Neural cell (in vitro differentiated cells): Measurements from ENCODE around the gene TRAM2. TPM values are rescaled to one million over a fixed set of nuclear protein-coding genes. Genes with fewer than 3 reads are reported as not detected.

Experiments used
- H2AFZ ChIP-seq: fragments of 200-600, 300-800 bp; sonication (generic), shearing (Covaris generic); 2 replicates; pipeline ENCODE4 v1.6.0; 2014; ENCODE audit warnings: low read depth, mild to moderate bottlenecking, antibody characterized with exemption, low read length, moderate library complexity
- H3F3A ChIP-seq: fragments of 200-600 bp; shearing (Covaris generic); 2 replicates; pipeline ENCODE4 v1.6.1; 2016; ENCODE audit warnings: mild to moderate bottlenecking, moderate library complexity, mixed read lengths, antibody characterized with exemption, low read length; ENCODE audit not compliant: insufficient read depth, poor library complexity, severe bottlenecking
- H3K27ac ChIP-seq: fragments of 200-600, 300-800 bp; sonication (generic), shearing (Covaris generic); 2 replicates; pipeline ENCODE4 v1.5.1; 2014; ENCODE audit warnings: mild to moderate bottlenecking, low read length, moderate library complexity
- H3K27me3 ChIP-seq: fragments of 300-800, 200-600 bp; sonication (generic), shearing (Covaris generic); 2 replicates; pipeline ENCODE4 v1.6.0; 2014; ENCODE audit warnings: mild to moderate bottlenecking, low read depth, low read length, moderate library complexity; ENCODE audit not compliant: insufficient read depth
- H3K36me3 ChIP-seq: fragments of 300-800, 200-600 bp; sonication (generic), shearing (Covaris generic); 2 replicates; pipeline ENCODE4 v1.5.1; 2014; ENCODE audit warnings: mild to moderate bottlenecking, antibody characterized with exemption, low read length, moderate library complexity; ENCODE audit not compliant: insufficient read depth
- H3K4me2 ChIP-seq: fragments of 300-800, 200-600 bp; sonication (generic), shearing (Covaris generic); 2 replicates; pipeline ENCODE4 v1.6.0; 2014; ENCODE audit warnings: mild to moderate bottlenecking, low read length
- H3K4me3 ChIP-seq: fragments of 300-800, 200-600 bp; sonication (generic), shearing (Covaris generic); 2 replicates; pipeline ENCODE4 v1.5.1; 2014; ENCODE audit warnings: mild to moderate bottlenecking, low read length, moderate library complexity
- H3K79me2 ChIP-seq: fragments of 200-600 bp; shearing (Covaris generic); replicated peaks from 2 replicates; pipeline ENCODE4 v1.6.0; 2014; ENCODE audit warnings: mild to moderate bottlenecking, low read length, moderate library complexity; ENCODE audit not compliant: insufficient read depth
- H3K9ac ChIP-seq: fragments of 300-800, 200-600 bp; sonication (generic), shearing (Covaris generic); 2 replicates; pipeline ENCODE4 v1.6.1; 2016; ENCODE audit warnings: mild to moderate bottlenecking, low read length, mixed read lengths
- H3K9me2 ChIP-seq: fragments of 200-600 bp; shearing (Covaris generic); 2 replicates; pipeline ENCODE4 v1.6.1; 2016; ENCODE audit warnings: mild to moderate bottlenecking, low read length, mixed read lengths; ENCODE audit not compliant: insufficient read depth
- H3K9me3 ChIP-seq: fragments of 200-600, 300-800 bp; sonication (generic), shearing (Covaris generic); 2 replicates; pipeline ENCODE4 v1.6.1; 2016; ENCODE audit warnings: mild to moderate bottlenecking, mixed run types, low read length, moderate library complexity, mixed read lengths
- H4K20me1 ChIP-seq: fragments of 200-600 bp; shearing (Covaris generic); 2 replicates; pipeline ENCODE4 v1.6.1; 2016; ENCODE audit warnings: mild to moderate bottlenecking, mixed run types; ENCODE audit not compliant: insufficient read depth
- EP300 ChIP-seq: fragments of 450-650 bp; conservative IDR thresholded peaks from 2 replicates; pipeline ENCODE4 v1.6.1; 2014; ENCODE audit warnings: antibody characterized with exemption, mild to moderate bottlenecking, moderate library complexity; ENCODE audit not compliant: poor library complexity, severe bottlenecking
- EZH2 ChIP-seq: fragments of 200-600, 300-800 bp; shearing (Covaris generic), sonication (generic); IDR thresholded peaks from 2 replicates; pipeline ENCODE4 v1.6.1; 2014; ENCODE audit warnings: antibody characterized with exemption, low read length, borderline replicate concordance, mild to moderate bottlenecking; ENCODE audit not compliant: insufficient read depth, poor library complexity, severe bottlenecking
- MXI1 ChIP-seq: fragments of 450-650 bp; conservative IDR thresholded peaks from 2 replicates; pipeline ENCODE4 v1.6.1; 2014; ENCODE audit warnings: antibody characterized with exemption, mild to moderate bottlenecking; ENCODE audit not compliant: poor library complexity, severe bottlenecking
- POLR2AphosphoS5 ChIP-seq: IDR thresholded peaks from 2 replicates; pipeline ENCODE4 v1.6.1; 2012
- RAD21 ChIP-seq: fragments of 450-650 bp; conservative IDR thresholded peaks from 2 replicates; pipeline ENCODE4 v1.6.1; 2014; ENCODE audit warnings: antibody characterized with exemption, mild to moderate bottlenecking, moderate library complexity
- SMC3 ChIP-seq: fragments of 450-650 bp; conservative IDR thresholded peaks from 2 replicates; pipeline ENCODE4 v1.6.1; 2014; ENCODE audit warnings: antibody characterized with exemption, mild to moderate bottlenecking, moderate library complexity; ENCODE audit not compliant: poor library complexity
- TAF1 ChIP-seq: IDR thresholded peaks from 2 replicates; pipeline ENCODE4 v1.6.1; 2012; ENCODE audit warnings: low read depth
- polyA plus RNA-seq: library from polyadenylated mRNA; depleted of rRNA; stranded (reverse); fragments of >200 nt; gene quantifications from 2 replicates; pipeline ENCODE4 v1.2.3, GENCODE V29; 2014
- TF ChIP-seq, protein P1 (sequence below): IDR thresholded peaks from 2 replicates; pipeline ENCODE4 v1.6.1; 2012; ENCODE audit warnings: borderline replicate concordance
- TF ChIP-seq, protein P2 (sequence below): fragments of 450-650 bp; IDR thresholded peaks from 2 replicates; pipeline ENCODE4 v1.5.1; 2014; ENCODE audit warnings: antibody characterized with exemption, mild to moderate bottlenecking, moderate library complexity; ENCODE audit not compliant: poor library complexity, severe bottlenecking

Gene TRAM2
- polyA plus RNA-seq, 1 donor from 2014 or later: 0.41 TPM

DNA sequence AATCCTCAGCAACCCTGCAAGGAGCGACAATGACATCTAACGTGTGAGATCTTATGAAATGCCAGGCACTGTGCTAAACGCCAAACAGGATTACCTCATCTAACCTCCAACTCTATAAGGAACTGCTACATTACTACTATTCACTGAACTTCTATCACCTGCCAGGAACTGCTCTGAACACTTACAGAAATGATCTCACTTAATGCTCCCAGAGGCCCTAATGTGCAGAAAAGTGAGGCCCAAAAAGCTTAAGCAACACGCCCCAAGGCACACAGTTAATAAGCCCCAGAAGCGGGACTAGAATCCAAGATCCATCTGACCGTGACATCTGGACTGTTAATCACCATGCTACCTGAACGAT is 28.5 kb downstream of the TRAM2 start:
- no peaks in the 10 kb centered on the region for H3K9me2 ChIP-seq
- H2AFZ ChIP-seq: no peak overlapping the region
- H3K27ac ChIP-seq: no peak overlapping the region
- H3K79me2 ChIP-seq: no peaks in the 10 kb centered on the region
- no peak for TF ChIP-seq TAF1
- no peak for TF ChIP-seq EZH2
- TF ChIP-seq, protein P1, sequence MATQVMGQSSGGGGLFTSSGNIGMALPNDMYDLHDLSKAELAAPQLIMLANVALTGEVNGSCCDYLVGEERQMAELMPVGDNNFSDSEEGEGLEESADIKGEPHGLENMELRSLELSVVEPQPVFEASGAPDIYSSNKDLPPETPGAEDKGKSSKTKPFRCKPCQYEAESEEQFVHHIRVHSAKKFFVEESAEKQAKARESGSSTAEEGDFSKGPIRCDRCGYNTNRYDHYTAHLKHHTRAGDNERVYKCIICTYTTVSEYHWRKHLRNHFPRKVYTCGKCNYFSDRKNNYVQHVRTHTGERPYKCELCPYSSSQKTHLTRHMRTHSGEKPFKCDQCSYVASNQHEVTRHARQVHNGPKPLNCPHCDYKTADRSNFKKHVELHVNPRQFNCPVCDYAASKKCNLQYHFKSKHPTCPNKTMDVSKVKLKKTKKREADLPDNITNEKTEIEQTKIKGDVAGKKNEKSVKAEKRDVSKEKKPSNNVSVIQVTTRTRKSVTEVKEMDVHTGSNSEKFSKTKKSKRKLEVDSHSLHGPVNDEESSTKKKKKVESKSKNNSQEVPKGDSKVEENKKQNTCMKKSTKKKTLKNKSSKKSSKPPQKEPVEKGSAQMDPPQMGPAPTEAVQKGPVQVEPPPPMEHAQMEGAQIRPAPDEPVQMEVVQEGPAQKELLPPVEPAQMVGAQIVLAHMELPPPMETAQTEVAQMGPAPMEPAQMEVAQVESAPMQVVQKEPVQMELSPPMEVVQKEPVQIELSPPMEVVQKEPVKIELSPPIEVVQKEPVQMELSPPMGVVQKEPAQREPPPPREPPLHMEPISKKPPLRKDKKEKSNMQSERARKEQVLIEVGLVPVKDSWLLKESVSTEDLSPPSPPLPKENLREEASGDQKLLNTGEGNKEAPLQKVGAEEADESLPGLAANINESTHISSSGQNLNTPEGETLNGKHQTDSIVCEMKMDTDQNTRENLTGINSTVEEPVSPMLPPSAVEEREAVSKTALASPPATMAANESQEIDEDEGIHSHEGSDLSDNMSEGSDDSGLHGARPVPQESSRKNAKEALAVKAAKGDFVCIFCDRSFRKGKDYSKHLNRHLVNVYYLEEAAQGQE: no peak
- no peak for TF ChIP-seq SMC3
- TF ChIP-seq MXI1: no peak
- TF ChIP-seq, protein P2, sequence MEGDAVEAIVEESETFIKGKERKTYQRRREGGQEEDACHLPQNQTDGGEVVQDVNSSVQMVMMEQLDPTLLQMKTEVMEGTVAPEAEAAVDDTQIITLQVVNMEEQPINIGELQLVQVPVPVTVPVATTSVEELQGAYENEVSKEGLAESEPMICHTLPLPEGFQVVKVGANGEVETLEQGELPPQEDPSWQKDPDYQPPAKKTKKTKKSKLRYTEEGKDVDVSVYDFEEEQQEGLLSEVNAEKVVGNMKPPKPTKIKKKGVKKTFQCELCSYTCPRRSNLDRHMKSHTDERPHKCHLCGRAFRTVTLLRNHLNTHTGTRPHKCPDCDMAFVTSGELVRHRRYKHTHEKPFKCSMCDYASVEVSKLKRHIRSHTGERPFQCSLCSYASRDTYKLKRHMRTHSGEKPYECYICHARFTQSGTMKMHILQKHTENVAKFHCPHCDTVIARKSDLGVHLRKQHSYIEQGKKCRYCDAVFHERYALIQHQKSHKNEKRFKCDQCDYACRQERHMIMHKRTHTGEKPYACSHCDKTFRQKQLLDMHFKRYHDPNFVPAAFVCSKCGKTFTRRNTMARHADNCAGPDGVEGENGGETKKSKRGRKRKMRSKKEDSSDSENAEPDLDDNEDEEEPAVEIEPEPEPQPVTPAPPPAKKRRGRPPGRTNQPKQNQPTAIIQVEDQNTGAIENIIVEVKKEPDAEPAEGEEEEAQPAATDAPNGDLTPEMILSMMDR: no peak
- TF ChIP-seq POLR2AphosphoS5: no peak
- H3F3A ChIP-seq: no peaks in the 10 kb centered on the region
- H3K27me3 ChIP-seq: no peaks in the 10 kb centered on the region
- H3K4me2 ChIP-seq: no peak overlapping the region
- H3K4me3 ChIP-seq: no peak overlapping the region
- H3K9ac ChIP-seq: no peak overlapping the region
- no peaks in the 10 kb centered on the region for H3K9me3 ChIP-seq
- H3K36me3 ChIP-seq: no peaks in the 10 kb centered on the region
- no peaks in the 10 kb centered on the region for H4K20me1 ChIP-seq

DNA sequence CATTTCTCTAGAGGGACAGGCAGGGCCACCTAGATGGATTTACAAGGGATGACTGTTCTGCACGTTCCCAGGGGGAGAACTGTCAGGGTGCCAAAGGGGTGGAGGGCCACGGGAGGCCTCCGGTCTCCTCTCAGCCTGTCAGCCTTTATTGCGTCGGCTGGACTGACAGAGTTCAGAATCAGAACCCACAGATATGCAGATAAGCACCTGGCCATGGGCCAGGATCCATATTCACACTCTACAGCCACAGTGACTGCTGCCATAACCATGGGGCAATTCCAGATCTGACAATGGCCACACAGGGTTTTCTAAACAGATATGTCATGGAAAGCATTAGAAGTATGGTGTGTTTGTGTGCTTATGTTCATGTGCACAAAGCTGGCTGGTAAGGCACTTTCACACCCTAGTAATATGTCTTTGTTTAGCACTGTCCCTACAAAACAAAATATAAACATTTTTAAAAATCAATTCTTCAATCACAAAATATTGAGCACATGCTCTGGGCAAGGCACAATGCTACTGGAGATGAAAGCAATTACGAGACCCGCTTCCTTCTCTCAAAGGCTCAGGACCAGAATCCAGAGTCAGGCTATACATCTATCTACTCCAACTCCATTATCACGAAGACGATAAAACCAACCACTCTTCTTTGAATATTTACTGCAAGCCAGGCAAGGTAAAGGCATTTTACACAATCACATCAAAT is 29.1 kb downstream of the TRAM2 start:
- H3K9me3 ChIP-seq: no peaks in the 10 kb centered on the region
- no peak overlapping the region for H3K4me3 ChIP-seq
- H2AFZ ChIP-seq: no peak overlapping the region
- no peak overlapping the region for H3K27ac ChIP-seq
- TF ChIP-seq, protein P2: no peak
- TF ChIP-seq, protein P1: no peak
- TF ChIP-seq RAD21 (no peak), MXI1 (no peak), EP300 (no peak), EZH2 (no peak), POLR2AphosphoS5 (no peak), TAF1 (no peak), SMC3 (no peak)
- H3K36me3 ChIP-seq: no peaks in the 10 kb centered on the region
- H3K9me2 ChIP-seq: no peaks in the 10 kb centered on the region
- H3K27me3 ChIP-seq: no peaks in the 10 kb centered on the region
- H3K4me2 ChIP-seq: no peak overlapping the region
- no peaks in the 10 kb centered on the region for H3F3A ChIP-seq
- H3K9ac ChIP-seq: no peak overlapping the region
- H4K20me1 ChIP-seq: no peaks in the 10 kb centered on the region
- no peaks in the 10 kb centered on the region for H3K79me2 ChIP-seq
